ENCODE results near the gene TIGD3. TPM values are rescaled to one million over a fixed set of nuclear protein-coding genes. Genes with fewer than 3 reads are reported as not detected.

The TIGD3 gene
- total and polyA plus RNA-seq, 2 experiments from 2014 or later, result 1.2 to 3.0 TPM

DNA sequence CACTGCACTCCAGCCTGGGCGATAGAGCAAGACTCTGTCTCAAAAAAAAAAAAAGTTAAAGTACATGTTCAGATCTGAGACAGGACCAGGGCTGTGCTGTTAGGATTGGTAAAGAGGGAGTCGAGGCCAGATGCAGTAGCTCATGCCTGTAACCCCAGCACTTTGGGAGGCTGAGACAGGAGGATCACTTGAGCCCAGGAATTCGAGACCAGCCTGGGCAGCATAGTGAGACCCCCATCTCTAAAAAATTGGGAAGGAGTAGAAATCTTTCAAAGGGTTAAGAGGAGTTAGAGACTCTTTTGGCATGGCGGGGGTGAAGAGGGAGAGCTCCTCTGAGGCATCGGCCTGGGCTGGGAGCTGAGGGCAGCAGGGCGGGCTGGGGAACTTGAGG lies 16.1 kb downstream of the TIGD3 start:
- ATAC-seq (no peak), DNase-seq (ENCODE audit: low spot score) (no peak)
- Mint-ChIP-seq H3K27me3 (ENCODE audit: insufficient read depth, low read depth, poor library complexity) (peaks cover 12% of the 10 kb centered on the region), H3K9me3 (no peaks in the 10 kb centered on the region), H3K4me1 (no peaks in the 10 kb centered on the region), H3K27ac (no peak overlapping the region), H3K36me3 (ENCODE audit: low read depth) (no peaks in the 10 kb centered on the region), H3K4me3 (no peak overlapping the region)
- H3K27ac ChIP-seq (ENCODE audit: low read depth), result no peak overlapping the region
- no peak overlapping the region for H3K4me3 ChIP-seq
- TF ChIP-seq, protein P1, sequence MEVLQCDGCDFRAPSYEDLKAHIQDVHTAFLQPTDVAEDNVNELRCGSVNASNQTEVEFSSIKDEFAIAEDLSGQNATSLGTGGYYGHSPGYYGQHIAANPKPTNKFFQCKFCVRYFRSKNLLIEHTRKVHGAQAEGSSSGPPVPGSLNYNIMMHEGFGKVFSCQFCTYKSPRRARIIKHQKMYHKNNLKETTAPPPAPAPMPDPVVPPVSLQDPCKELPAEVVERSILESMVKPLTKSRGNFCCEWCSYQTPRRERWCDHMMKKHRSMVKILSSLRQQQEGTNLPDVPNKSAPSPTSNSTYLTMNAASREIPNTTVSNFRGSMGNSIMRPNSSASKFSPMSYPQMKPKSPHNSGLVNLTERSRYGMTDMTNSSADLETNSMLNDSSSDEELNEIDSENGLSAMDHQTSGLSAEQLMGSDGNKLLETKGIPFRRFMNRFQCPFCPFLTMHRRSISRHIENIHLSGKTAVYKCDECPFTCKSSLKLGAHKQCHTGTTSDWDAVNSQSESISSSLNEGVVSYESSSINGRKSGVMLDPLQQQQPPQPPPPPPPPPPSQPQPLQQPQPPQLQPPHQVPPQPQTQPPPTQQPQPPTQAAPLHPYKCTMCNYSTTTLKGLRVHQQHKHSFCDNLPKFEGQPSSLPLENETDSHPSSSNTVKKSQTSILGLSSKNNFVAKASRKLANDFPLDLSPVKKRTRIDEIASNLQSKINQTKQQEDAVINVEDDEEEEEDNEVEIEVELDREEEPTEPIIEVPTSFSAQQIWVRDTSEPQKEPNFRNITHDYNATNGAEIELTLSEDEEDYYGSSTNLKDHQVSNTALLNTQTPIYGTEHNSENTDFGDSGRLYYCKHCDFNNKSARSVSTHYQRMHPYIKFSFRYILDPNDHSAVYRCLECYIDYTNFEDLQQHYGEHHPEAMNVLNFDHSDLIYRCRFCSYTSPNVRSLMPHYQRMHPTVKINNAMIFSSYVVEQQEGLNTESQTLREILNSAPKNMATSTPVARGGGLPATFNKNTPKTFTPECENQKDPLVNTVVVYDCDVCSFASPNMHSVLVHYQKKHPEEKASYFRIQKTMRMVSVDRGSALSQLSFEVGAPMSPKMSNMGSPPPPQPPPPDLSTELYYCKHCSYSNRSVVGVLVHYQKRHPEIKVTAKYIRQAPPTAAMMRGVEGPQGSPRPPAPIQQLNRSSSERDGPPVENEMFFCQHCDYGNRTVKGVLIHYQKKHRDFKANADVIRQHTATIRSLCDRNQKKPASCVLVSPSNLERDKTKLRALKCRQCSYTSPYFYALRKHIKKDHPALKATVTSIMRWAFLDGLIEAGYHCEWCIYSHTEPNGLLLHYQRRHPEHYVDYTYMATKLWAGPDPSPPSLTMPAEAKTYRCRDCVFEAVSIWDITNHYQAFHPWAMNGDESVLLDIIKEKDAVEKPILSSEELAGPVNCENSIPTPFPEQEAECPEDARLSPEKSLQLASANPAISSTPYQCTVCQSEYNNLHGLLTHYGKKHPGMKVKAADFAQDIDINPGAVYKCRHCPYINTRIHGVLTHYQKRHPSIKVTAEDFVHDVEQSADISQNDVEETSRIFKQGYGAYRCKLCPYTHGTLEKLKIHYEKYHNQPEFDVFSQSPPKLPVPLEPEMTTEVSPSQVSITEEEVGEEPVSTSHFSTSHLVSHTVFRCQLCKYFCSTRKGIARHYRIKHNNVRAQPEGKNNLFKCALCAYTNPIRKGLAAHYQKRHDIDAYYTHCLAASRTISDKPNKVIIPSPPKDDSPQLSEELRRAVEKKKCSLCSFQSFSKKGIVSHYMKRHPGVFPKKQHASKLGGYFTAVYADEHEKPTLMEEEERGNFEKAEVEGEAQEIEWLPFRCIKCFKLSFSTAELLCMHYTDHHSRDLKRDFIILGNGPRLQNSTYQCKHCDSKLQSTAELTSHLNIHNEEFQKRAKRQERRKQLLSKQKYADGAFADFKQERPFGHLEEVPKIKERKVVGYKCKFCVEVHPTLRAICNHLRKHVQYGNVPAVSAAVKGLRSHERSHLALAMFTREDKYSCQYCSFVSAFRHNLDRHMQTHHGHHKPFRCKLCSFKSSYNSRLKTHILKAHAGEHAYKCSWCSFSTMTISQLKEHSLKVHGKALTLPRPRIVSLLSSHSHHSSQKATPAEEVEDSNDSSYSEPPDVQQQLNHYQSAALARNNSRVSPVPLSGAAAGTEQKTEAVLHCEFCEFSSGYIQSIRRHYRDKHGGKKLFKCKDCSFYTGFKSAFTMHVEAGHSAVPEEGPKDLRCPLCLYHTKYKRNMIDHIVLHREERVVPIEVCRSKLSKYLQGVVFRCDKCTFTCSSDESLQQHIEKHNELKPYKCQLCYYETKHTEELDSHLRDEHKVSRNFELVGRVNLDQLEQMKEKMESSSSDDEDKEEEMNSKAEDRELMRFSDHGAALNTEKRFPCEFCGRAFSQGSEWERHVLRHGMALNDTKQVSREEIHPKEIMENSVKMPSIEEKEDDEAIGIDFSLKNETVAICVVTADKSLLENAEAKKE (CRISPR knock-in tag; IDR thresholded peaks at IDR 0.05), result no peak
- TF ChIP-seq POLR2AphosphoS5 (IDR thresholded peaks at IDR 0.05; ENCODE audit: low read depth) (no peak), ZNF114 (CRISPR knock-in tag; IDR thresholded peaks at IDR 0.05) (no peak), JUNB (IDR thresholded peaks at IDR 0.05; ENCODE audit: unreplicated experiment) (no peak), CREB1 (CRISPR knock-in tag; IDR thresholded peaks at IDR 0.05; ENCODE audit: low read depth) (no peak), EZH2 (IDR thresholded peaks at IDR 0.05; ENCODE audit: low read depth, unreplicated experiment) (no peak), ZNF331 (CRISPR knock-in tag; IDR thresholded peaks at IDR 0.05; ENCODE audit: low read depth) (no peak), STAT1 (IDR thresholded peaks at IDR 0.05; ENCODE audit: unreplicated experiment) (no peak)
- TF ChIP-seq, protein P2, sequence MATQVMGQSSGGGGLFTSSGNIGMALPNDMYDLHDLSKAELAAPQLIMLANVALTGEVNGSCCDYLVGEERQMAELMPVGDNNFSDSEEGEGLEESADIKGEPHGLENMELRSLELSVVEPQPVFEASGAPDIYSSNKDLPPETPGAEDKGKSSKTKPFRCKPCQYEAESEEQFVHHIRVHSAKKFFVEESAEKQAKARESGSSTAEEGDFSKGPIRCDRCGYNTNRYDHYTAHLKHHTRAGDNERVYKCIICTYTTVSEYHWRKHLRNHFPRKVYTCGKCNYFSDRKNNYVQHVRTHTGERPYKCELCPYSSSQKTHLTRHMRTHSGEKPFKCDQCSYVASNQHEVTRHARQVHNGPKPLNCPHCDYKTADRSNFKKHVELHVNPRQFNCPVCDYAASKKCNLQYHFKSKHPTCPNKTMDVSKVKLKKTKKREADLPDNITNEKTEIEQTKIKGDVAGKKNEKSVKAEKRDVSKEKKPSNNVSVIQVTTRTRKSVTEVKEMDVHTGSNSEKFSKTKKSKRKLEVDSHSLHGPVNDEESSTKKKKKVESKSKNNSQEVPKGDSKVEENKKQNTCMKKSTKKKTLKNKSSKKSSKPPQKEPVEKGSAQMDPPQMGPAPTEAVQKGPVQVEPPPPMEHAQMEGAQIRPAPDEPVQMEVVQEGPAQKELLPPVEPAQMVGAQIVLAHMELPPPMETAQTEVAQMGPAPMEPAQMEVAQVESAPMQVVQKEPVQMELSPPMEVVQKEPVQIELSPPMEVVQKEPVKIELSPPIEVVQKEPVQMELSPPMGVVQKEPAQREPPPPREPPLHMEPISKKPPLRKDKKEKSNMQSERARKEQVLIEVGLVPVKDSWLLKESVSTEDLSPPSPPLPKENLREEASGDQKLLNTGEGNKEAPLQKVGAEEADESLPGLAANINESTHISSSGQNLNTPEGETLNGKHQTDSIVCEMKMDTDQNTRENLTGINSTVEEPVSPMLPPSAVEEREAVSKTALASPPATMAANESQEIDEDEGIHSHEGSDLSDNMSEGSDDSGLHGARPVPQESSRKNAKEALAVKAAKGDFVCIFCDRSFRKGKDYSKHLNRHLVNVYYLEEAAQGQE (IDR thresholded peaks at IDR 0.05; ENCODE audit: unreplicated experiment), result no peak
- TF ChIP-seq, protein P3, sequence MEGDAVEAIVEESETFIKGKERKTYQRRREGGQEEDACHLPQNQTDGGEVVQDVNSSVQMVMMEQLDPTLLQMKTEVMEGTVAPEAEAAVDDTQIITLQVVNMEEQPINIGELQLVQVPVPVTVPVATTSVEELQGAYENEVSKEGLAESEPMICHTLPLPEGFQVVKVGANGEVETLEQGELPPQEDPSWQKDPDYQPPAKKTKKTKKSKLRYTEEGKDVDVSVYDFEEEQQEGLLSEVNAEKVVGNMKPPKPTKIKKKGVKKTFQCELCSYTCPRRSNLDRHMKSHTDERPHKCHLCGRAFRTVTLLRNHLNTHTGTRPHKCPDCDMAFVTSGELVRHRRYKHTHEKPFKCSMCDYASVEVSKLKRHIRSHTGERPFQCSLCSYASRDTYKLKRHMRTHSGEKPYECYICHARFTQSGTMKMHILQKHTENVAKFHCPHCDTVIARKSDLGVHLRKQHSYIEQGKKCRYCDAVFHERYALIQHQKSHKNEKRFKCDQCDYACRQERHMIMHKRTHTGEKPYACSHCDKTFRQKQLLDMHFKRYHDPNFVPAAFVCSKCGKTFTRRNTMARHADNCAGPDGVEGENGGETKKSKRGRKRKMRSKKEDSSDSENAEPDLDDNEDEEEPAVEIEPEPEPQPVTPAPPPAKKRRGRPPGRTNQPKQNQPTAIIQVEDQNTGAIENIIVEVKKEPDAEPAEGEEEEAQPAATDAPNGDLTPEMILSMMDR (conservative IDR thresholded peaks at IDR 0.05; ENCODE audit: low read depth in 2 of 2), result no peak
- H4K20me1 ChIP-seq (replicated peaks; ENCODE audit: insufficient read depth), result no peaks in the 10 kb centered on the region; the same call in 1 of the 2 replicates
- no peaks in the 10 kb centered on the region for H3K4me1 ChIP-seq (ENCODE audit: insufficient read depth)
- H2AFZ ChIP-seq, result no peak overlapping the region
- H3K79me2 ChIP-seq (replicated peaks; ENCODE audit: insufficient read depth), result no peaks in the 10 kb centered on the region
- no peaks in the 10 kb centered on the region for H3K27me3 ChIP-seq (ENCODE audit: insufficient read depth)
- no peak overlapping the region for H3K4me2 ChIP-seq
- no peaks in the 10 kb centered on the region for H3K9me2 ChIP-seq (ENCODE audit: insufficient read depth)
- no peaks in the 10 kb centered on the region for H3F3A ChIP-seq (replicated peaks; ENCODE audit: low read depth)
- no peaks in the 10 kb centered on the region for H3K36me3 ChIP-seq (ENCODE audit: insufficient read depth)

All from GM23338 (cell line).